WTC11 (cell line): ENCODE measurements around the gene ACSF3. TPM values are rescaled to one million over a fixed set of nuclear protein-coding genes. Genes with fewer than 3 reads are reported as not detected.

Experiments used
- ATAC-seq: fragments of 200-7000 bp; cut with Tn5 transposase; 2 replicates; pipeline ENCODE4 v1.10.0; 2021; ENCODE audit warnings: mild to moderate bottlenecking, moderate library complexity
- CTCF ChIA-PET: fragments of 300-600 bp; sonication (Branson Sonifier 250); formaldehyde crosslinking; loops from one replicate; lab custom pipeline; 2021; ENCODE audit warnings: antibody characterized with exemption; lab: Charles Lee
- POLR2A ChIA-PET: fragments of 350-600 bp; sonication (Branson Sonifier 250); formaldehyde crosslinking; loops from one replicate; lab custom pipeline; 2021; ENCODE audit warnings: antibody characterized with exemption; lab: Charles Lee
- DNase-seq: peaks from one replicate; pipeline ENCODE4 v3.0.0; 2021; ENCODE audit warnings: low spot score
- H3K27ac Mint-ChIP-seq: 2 replicates; pipeline ENCODE4 v1.8.0; 2021; ENCODE audit warnings: mixed read lengths
- H3K27me3 Mint-ChIP-seq: 2 replicates; pipeline ENCODE4 v1.8.0; 2021; ENCODE audit warnings: low read depth, mild to moderate bottlenecking, moderate library complexity, mixed read lengths
- H3K36me3 Mint-ChIP-seq: 2 replicates; pipeline ENCODE4 v1.8.0; 2021; ENCODE audit warnings: mixed read lengths
- H3K4me1 Mint-ChIP-seq: 2 replicates; pipeline ENCODE4 v1.8.0; 2022; ENCODE audit warnings: mixed read lengths
- H3K4me3 Mint-ChIP-seq: 2 replicates; pipeline ENCODE4 v1.8.0; 2021; ENCODE audit warnings: mild to moderate bottlenecking, moderate library complexity, mixed read lengths
- H3K9me3 Mint-ChIP-seq: 2 replicates; pipeline ENCODE4 v1.8.0; 2021; ENCODE audit warnings: mixed read lengths
- CBFB ChIP-seq: sonication (generic); formaldehyde crosslinking; IDR thresholded peaks from 2 replicates; pipeline ENCODE4 v1.8.1; 2022; ENCODE audit warnings: mild to moderate bottlenecking, low read depth, missing genetic modification reagents
- ESRRA ChIP-seq: sonication (generic); formaldehyde crosslinking; IDR thresholded peaks from 2 replicates; pipeline ENCODE4 v1.8.1; 2022; ENCODE audit warnings: mild to moderate bottlenecking, missing genetic modification reagents, borderline replicate concordance
- FOXJ3 ChIP-seq: sonication (generic); formaldehyde crosslinking; IDR thresholded peaks from 2 replicates; pipeline ENCODE4 v1.9.0; 2021; ENCODE audit warnings: missing genetic modification reagents, mild to moderate bottlenecking, borderline replicate concordance
- FOXP1 ChIP-seq: sonication (generic); formaldehyde crosslinking; IDR thresholded peaks from 2 replicates; pipeline ENCODE4 v1.8.0; 2022; ENCODE audit warnings: missing genetic modification reagents, mild to moderate bottlenecking, moderate library complexity, borderline replicate concordance
- GRHL2 ChIP-seq: fragments of 250-450 bp; sonication (Bioruptor Pico); IDR thresholded peaks from 2 replicates; pipeline ENCODE4 v1.8.0; 2022; ENCODE audit warnings: mild to moderate bottlenecking, moderate library complexity; ENCODE audit not compliant: insufficient replicate concordance, severe bottlenecking
- JUN ChIP-seq: sonication (generic); formaldehyde crosslinking; IDR thresholded peaks from 2 replicates; pipeline ENCODE4 v1.8.0; 2023; ENCODE audit warnings: mild to moderate bottlenecking, missing genetic modification reagents
- NFYB ChIP-seq: sonication (generic); formaldehyde crosslinking; conservative IDR thresholded peaks from 2 replicates; pipeline ENCODE4 v1.8.0; 2022; ENCODE audit warnings: low read depth, missing genetic modification reagents
- NR1H2 ChIP-seq: sonication (generic); formaldehyde crosslinking; IDR thresholded peaks from 2 replicates; pipeline ENCODE4 v1.9.0; 2021; ENCODE audit warnings: mild to moderate bottlenecking, moderate library complexity, missing genetic modification reagents
- NR2C2 ChIP-seq: sonication (generic); formaldehyde crosslinking; IDR thresholded peaks from 2 replicates; pipeline ENCODE4 v1.8.0; 2022; ENCODE audit warnings: mild to moderate bottlenecking, missing genetic modification reagents
- PRRX2 ChIP-seq: fragments of 250-450 bp; sonication (Bioruptor Pico); IDR thresholded peaks from 2 replicates; pipeline ENCODE4 v1.8.0; 2021; ENCODE audit warnings: mild to moderate bottlenecking
- RELA ChIP-seq: sonication (generic); formaldehyde crosslinking; IDR thresholded peaks from 2 replicates; pipeline ENCODE4 v1.8.1; 2022; ENCODE audit warnings: missing genetic modification reagents, mild to moderate bottlenecking, borderline replicate concordance
- TEAD4 ChIP-seq: sonication (generic); formaldehyde crosslinking; IDR thresholded peaks from 2 replicates; pipeline ENCODE4 v1.8.0; 2022; ENCODE audit warnings: mild to moderate bottlenecking, missing genetic modification reagents
- ZBTB21 ChIP-seq: sonication (generic); formaldehyde crosslinking; IDR thresholded peaks from 2 replicates; pipeline ENCODE4 v1.8.1; 2023; ENCODE audit warnings: mild to moderate bottlenecking, missing genetic modification reagents, borderline replicate concordance
- ZNF121 ChIP-seq: sonication (generic); formaldehyde crosslinking; IDR thresholded peaks from 2 replicates; pipeline ENCODE4 v1.8.0; 2023; ENCODE audit warnings: missing genetic modification reagents
- ZNF138 ChIP-seq: sonication (generic); formaldehyde crosslinking; conservative IDR thresholded peaks from 2 replicates; pipeline ENCODE4 v1.8.1; 2022; ENCODE audit warnings: mild to moderate bottlenecking, moderate library complexity, missing genetic modification reagents
- ZNF263 ChIP-seq: sonication (generic); formaldehyde crosslinking; IDR thresholded peaks from 2 replicates; pipeline ENCODE4 v1.8.1; 2022; ENCODE audit warnings: low read depth, mild to moderate bottlenecking, moderate library complexity, missing genetic modification reagents
- ZNF317 ChIP-seq: sonication (generic); formaldehyde crosslinking; IDR thresholded peaks from 2 replicates; pipeline ENCODE4 v1.8.1; 2023; ENCODE audit warnings: low read depth, mild to moderate bottlenecking, moderate library complexity, missing genetic modification reagents, borderline replicate concordance
- ZNF416 ChIP-seq: fragments of 250-450 bp; sonication (Bioruptor Pico); IDR thresholded peaks from 2 replicates; pipeline ENCODE4 v1.9.0; 2021; ENCODE audit warnings: mild to moderate bottlenecking, inconsistent platforms
- total RNA-seq: library from RNA; stranded (reverse); gene quantifications from 3 replicates; pipeline ENCODE4 v1.2.3, GENCODE V29; 2021
- TF ChIP-seq, protein P1 (sequence below): sonication (generic); formaldehyde crosslinking; IDR thresholded peaks from 2 replicates; pipeline ENCODE4 v1.8.1; 2022; ENCODE audit warnings: low read depth, mild to moderate bottlenecking, moderate library complexity, missing genetic modification reagents, borderline replicate concordance
- TF ChIP-seq, protein P2 (sequence below): sonication (generic); formaldehyde crosslinking; IDR thresholded peaks from 2 replicates; pipeline ENCODE4 v1.8.1; 2023; ENCODE audit warnings: mild to moderate bottlenecking, moderate library complexity, missing genetic modification reagents
- TF ChIP-seq, protein P3 (sequence below): sonication (generic); formaldehyde crosslinking; IDR thresholded peaks from 2 replicates; pipeline ENCODE4 v1.8.0; 2023; ENCODE audit warnings: missing genetic modification reagents
- TF ChIP-seq, protein P4 (sequence below): sonication (generic); formaldehyde crosslinking; IDR thresholded peaks from 2 replicates; pipeline ENCODE4 v1.8.1; 2023; ENCODE audit warnings: mild to moderate bottlenecking, missing genetic modification reagents, moderate library complexity
- TF ChIP-seq, protein P5 (sequence below): sonication (generic); formaldehyde crosslinking; IDR thresholded peaks from 2 replicates; pipeline ENCODE4 v1.8.1; 2023; ENCODE audit warnings: mild to moderate bottlenecking, missing genetic modification reagents
- TF ChIP-seq, protein P6 (sequence below): sonication (generic); formaldehyde crosslinking; IDR thresholded peaks from 2 replicates; pipeline ENCODE4 v1.8.0; 2022; ENCODE audit warnings: mild to moderate bottlenecking, missing genetic modification reagents

ACSF3 gene
- total RNA-seq, 1 experiment from 2014 or later, result 22.9 TPM

DNA sequence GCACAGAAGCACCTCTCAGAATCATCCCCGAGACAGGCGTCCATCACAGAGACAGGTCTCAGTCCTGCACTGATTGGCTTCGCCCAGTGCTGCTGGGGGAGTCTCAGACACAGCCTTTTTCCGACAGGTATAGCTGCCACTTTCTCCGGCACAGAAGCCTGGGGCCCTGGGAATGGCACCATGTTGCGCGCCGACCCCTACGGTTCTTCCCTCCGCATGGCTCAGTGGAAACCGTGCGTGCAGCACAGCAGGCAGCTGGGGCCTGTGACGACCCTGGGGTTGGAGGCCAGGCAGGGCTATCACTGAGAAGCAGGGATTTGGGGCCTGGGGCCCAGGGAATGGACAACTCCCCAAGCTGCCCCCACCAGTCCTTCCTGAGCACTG is 48.2 kb downstream of the ACSF3 start:
- ATAC-seq (no peak), DNase-seq (no peak)
- Mint-ChIP-seq H3K36me3 (peaks cover 9% of the 10 kb centered on the region), H3K27ac (no peak overlapping the region), H3K4me3 (no peak overlapping the region), H3K27me3 (no peaks in the 10 kb centered on the region), H3K9me3 (0 out of 2 replicates have a peak, but pooled peaks cover 3% of the 10 kb centered on the region), H3K4me1 (no peaks in the 10 kb centered on the region)
- ChIA-PET CTCF (no interaction called here), POLR2A (no interaction called here)
- TF ChIP-seq TEAD4 (CRISPR knock-in tag) (no peak), RELA (CRISPR knock-in tag) (no peak), GRHL2 (no peak), ZNF263 (no peak), NR1H2 (CRISPR knock-in tag) (no peak), FOXP1 (CRISPR knock-in tag) (no peak), FOXJ3 (CRISPR knock-in tag) (no peak), CBFB (CRISPR knock-in tag) (no peak), NFYB (CRISPR knock-in tag) (no peak), JUN (CRISPR knock-in tag) (no peak), ZNF317 (CRISPR knock-in tag) (no peak), ZNF121 (CRISPR knock-in tag) (no peak), PRRX2 (CRISPR knock-in tag) (no peak), ZBTB21 (CRISPR knock-in tag) (no peak)
- TF ChIP-seq, protein P1, sequence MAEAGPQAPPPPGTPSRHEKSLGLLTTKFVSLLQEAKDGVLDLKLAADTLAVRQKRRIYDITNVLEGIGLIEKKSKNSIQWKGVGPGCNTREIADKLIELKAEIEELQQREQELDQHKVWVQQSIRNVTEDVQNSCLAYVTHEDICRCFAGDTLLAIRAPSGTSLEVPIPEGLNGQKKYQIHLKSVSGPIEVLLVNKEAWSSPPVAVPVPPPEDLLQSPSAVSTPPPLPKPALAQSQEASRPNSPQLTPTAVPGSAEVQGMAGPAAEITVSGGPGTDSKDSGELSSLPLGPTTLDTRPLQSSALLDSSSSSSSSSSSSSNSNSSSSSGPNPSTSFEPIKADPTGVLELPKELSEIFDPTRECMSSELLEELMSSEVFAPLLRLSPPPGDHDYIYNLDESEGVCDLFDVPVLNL (CRISPR knock-in tag), result no peak
- TF ChIP-seq, protein P2, sequence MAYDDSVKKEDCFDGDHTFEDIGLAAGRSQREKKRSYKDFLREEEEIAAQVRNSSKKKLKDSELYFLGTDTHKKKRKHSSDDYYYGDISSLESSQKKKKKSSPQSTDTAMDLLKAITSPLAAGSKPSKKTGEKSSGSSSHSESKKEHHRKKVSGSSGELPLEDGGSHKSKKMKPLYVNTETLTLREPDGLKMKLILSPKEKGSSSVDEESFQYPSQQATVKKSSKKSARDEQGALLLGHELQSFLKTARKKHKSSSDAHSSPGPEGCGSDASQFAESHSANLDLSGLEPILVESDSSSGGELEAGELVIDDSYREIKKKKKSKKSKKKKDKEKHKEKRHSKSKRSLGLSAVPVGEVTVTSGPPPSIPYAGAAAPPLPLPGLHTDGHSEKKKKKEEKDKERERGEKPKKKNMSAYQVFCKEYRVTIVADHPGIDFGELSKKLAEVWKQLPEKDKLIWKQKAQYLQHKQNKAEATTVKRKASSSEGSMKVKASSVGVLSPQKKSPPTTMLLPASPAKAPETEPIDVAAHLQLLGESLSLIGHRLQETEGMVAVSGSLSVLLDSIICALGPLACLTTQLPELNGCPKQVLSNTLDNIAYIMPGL, result no peak
- TF ChIP-seq, protein P3, sequence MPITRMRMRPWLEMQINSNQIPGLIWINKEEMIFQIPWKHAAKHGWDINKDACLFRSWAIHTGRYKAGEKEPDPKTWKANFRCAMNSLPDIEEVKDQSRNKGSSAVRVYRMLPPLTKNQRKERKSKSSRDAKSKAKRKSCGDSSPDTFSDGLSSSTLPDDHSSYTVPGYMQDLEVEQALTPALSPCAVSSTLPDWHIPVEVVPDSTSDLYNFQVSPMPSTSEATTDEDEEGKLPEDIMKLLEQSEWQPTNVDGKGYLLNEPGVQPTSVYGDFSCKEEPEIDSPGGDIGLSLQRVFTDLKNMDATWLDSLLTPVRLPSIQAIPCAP (CRISPR knock-in tag), result no peak
- TF ChIP-seq, protein P4, sequence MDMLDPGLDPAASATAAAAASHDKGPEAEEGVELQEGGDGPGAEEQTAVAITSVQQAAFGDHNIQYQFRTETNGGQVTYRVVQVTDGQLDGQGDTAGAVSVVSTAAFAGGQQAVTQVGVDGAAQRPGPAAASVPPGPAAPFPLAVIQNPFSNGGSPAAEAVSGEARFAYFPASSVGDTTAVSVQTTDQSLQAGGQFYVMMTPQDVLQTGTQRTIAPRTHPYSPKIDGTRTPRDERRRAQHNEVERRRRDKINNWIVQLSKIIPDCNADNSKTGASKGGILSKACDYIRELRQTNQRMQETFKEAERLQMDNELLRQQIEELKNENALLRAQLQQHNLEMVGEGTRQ (CRISPR knock-in tag), result no peak
- TF ChIP-seq, protein P5, sequence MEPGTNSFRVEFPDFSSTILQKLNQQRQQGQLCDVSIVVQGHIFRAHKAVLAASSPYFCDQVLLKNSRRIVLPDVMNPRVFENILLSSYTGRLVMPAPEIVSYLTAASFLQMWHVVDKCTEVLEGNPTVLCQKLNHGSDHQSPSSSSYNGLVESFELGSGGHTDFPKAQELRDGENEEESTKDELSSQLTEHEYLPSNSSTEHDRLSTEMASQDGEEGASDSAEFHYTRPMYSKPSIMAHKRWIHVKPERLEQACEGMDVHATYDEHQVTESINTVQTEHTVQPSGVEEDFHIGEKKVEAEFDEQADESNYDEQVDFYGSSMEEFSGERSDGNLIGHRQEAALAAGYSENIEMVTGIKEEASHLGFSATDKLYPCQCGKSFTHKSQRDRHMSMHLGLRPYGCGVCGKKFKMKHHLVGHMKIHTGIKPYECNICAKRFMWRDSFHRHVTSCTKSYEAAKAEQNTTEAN (CRISPR knock-in tag), result no peak

DNA sequence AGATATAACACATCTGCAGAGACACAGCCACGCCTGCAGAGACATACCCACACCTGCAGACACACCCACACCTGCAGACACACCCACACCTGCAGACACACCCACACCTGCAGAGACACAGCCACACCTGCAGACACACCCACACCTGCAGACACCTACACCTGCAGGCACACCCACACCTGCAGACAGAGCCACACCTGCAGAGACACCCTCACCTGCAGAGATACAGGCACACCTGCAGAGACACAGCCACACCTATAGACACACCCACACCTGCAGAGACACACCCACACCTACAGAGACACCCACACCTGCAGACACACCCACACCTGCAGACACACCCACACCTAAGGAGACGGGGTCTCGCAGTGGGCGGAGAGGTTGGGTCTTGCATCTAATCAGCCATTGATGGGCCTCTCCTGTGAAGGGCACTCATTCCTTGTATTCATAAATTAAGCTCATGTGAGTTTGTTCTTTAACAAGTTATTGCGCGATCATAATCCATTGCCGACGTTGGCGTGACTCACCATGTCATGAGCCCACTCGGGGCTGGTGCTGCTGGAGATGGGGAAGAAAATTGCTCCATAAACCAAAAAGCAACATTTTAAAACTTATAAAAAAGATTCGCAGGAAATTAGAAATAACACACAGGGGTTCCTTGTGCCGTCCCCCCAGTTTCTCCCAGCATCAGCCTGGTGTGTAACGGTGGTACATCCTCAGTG is 49.0 kb downstream of the ACSF3 start:
- no peak overlapping the region for H3K4me3 Mint-ChIP-seq
- DNase-seq (no peak), ATAC-seq (no peak; the same call in 1 of the 2 replicates)
- H3K27ac Mint-ChIP-seq, result no peak overlapping the region
- 0 out of 2 replicates have a peak, but pooled peaks cover 5% of the 10 kb centered on the region for H3K9me3 Mint-ChIP-seq
- POLR2A ChIA-PET, result no interaction called here
- no peaks in the 10 kb centered on the region for H3K4me1 Mint-ChIP-seq
- CTCF ChIA-PET, result interaction anchor here (1.1 kb wide), 1 partner anchor 25 kb away, joined by 3 read pairs; no protein-coding TSS in a partner anchor
- H3K36me3 Mint-ChIP-seq, result peaks cover 12% of the 10 kb centered on the region
- no peaks in the 10 kb centered on the region for H3K27me3 Mint-ChIP-seq
- no peak for TF ChIP-seq NR2C2 (CRISPR knock-in tag)
- TF ChIP-seq ESRRA, result no peak
- TF ChIP-seq, protein P6, sequence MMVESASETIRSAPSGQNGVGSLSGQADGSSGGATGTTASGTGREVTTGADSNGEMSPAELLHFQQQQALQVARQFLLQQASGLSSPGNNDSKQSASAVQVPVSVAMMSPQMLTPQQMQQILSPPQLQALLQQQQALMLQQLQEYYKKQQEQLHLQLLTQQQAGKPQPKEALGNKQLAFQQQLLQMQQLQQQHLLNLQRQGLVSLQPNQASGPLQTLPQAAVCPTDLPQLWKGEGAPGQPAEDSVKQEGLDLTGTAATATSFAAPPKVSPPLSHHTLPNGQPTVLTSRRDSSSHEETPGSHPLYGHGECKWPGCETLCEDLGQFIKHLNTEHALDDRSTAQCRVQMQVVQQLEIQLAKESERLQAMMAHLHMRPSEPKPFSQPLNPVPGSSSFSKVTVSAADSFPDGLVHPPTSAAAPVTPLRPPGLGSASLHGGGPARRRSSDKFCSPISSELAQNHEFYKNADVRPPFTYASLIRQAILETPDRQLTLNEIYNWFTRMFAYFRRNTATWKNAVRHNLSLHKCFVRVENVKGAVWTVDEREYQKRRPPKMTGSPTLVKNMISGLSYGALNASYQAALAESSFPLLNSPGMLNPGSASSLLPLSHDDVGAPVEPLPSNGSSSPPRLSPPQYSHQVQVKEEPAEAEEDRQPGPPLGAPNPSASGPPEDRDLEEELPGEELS (CRISPR knock-in tag), result no peak
- no peak for TF ChIP-seq ZNF138 (CRISPR knock-in tag)
- no peak for TF ChIP-seq ZNF416 (CRISPR knock-in tag)
- no peak for TF ChIP-seq NR1H2 (CRISPR knock-in tag)
- no peak for TF ChIP-seq FOXP1 (CRISPR knock-in tag)
- TF ChIP-seq FOXJ3 (CRISPR knock-in tag), result no peak
